ENCODE measurements around the gene FBN1.

Gene FBN1

GRCh38 chr15:48643776-48644466 is 1.6 kb downstream of the FBN1 start:
- no peak for ATAC-seq
- TF ChIP-seq PPARA (CRISPR knock-in tag; IDR thresholded peaks at IDR 0.05; ENCODE audit: borderline replicate concordance): no peak
- no peak for TF ChIP-seq BACH2 (CRISPR knock-in tag; IDR thresholded peaks at IDR 0.05; ENCODE audit: borderline replicate concordance)
- TF ChIP-seq ARNTL (CRISPR knock-in tag; IDR thresholded peaks at IDR 0.05; ENCODE audit: borderline replicate concordance, low read depth): no peak

- TF ChIP-seq ZFP30 (CRISPR knock-in tag; IDR thresholded peaks at IDR 0.05) (no peak), PPARA (CRISPR knock-in tag; IDR thresholded peaks at IDR 0.05; ENCODE audit: borderline replicate concordance) (no peak), POU6F1 (CRISPR knock-in tag; IDR thresholded peaks at IDR 0.05; ENCODE audit: borderline replicate concordance, low read depth) (no peak), CSDC2 (CRISPR knock-in tag; IDR thresholded peaks at IDR 0.05) (no peak), CSRNP3 (CRISPR knock-in tag; IDR thresholded peaks at IDR 0.05) (no peak), ISL1 (CRISPR knock-in tag; IDR thresholded peaks at IDR 0.05) (no peak), RARB (CRISPR knock-in tag; IDR thresholded peaks at IDR 0.05) (no peak), ARNTL (CRISPR knock-in tag; IDR thresholded peaks at IDR 0.05; ENCODE audit: borderline replicate concordance, low read depth) (no peak), OSR1 (CRISPR knock-in tag; IDR thresholded peaks at IDR 0.05) (no peak), ZFP3 (CRISPR knock-in tag; IDR thresholded peaks at IDR 0.05) (no peak), ZNF565 (CRISPR knock-in tag; conservative IDR thresholded peaks at IDR 0.05; ENCODE audit: low read depth) (no peak), BACH2 (CRISPR knock-in tag; IDR thresholded peaks at IDR 0.05; ENCODE audit: borderline replicate concordance) (no peak)
- TF ChIP-seq, protein P1, sequence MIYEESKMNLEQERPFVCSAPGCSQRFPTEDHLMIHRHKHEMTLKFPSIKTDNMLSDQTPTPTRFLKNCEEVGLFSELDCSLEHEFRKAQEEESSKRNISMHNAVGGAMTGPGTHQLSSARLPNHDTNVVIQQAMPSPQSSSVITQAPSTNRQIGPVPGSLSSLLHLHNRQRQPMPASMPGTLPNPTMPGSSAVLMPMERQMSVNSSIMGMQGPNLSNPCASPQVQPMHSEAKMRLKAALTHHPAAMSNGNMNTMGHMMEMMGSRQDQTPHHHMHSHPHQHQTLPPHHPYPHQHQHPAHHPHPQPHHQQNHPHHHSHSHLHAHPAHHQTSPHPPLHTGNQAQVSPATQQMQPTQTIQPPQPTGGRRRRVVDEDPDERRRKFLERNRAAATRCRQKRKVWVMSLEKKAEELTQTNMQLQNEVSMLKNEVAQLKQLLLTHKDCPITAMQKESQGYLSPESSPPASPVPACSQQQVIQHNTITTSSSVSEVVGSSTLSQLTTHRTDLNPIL (CRISPR knock-in tag; IDR thresholded peaks at IDR 0.05; ENCODE audit: low read depth): no peak
- ATAC-seq: no peak
These were observed 2.3 kb downstream of the FBN1 start for GRCh38 chr15:48643206-48643605.

DNA sequence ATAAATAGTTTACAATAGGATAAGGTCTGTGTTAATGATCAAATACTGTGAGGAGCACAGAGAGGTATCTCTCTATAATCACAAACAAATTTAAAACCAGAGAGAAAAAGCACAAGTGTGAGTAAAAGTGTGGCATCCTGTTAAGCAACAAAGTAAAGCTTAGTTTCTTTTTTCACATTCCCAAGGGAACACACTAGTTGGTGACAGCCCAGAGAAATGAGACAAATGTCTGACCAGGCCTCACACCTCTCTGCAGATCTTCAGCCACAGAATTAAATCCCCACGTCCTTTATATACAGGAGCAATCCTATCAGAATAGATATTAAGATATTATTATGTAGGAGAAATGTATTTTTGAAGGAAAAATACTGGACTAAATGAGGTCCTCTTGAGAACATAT is 2.7 kb downstream of the FBN1 start:
- ATAC-seq: no peak
- no peak for TF ChIP-seq ZFP30 (CRISPR knock-in tag; IDR thresholded peaks at IDR 0.05)
- TF ChIP-seq ARNTL (CRISPR knock-in tag; IDR thresholded peaks at IDR 0.05; ENCODE audit: borderline replicate concordance, low read depth): no peak
- TF ChIP-seq ESRRG (CRISPR knock-in tag; IDR thresholded peaks at IDR 0.05): no peak
- TF ChIP-seq OSR1 (CRISPR knock-in tag; IDR thresholded peaks at IDR 0.05): no peak
- TF ChIP-seq POU6F1 (CRISPR knock-in tag; IDR thresholded peaks at IDR 0.05; ENCODE audit: borderline replicate concordance, low read depth): no peak
- TF ChIP-seq ZFP3 (CRISPR knock-in tag; IDR thresholded peaks at IDR 0.05): no peak
- no peak for TF ChIP-seq ZNF8 (CRISPR knock-in tag; IDR thresholded peaks at IDR 0.05)
- no peak for TF ChIP-seq CSDC2 (CRISPR knock-in tag; IDR thresholded peaks at IDR 0.05)
- no peak for TF ChIP-seq GLIS3 (CRISPR knock-in tag; IDR thresholded peaks at IDR 0.05)
- TF ChIP-seq TCF4 (CRISPR knock-in tag; IDR thresholded peaks at IDR 0.05; ENCODE audit: borderline replicate concordance): no peak
- TF ChIP-seq SNAI2 (CRISPR knock-in tag; IDR thresholded peaks at IDR 0.05): no peak
- TF ChIP-seq PPARA (CRISPR knock-in tag; IDR thresholded peaks at IDR 0.05; ENCODE audit: borderline replicate concordance): no peak
- TF ChIP-seq TSHZ2 (CRISPR knock-in tag; IDR thresholded peaks at IDR 0.05): no peak
- no peak for TF ChIP-seq BACH2 (CRISPR knock-in tag; IDR thresholded peaks at IDR 0.05; ENCODE audit: borderline replicate concordance)
- TF ChIP-seq PATZ1 (CRISPR knock-in tag; IDR thresholded peaks at IDR 0.05; ENCODE audit: borderline replicate concordance): no peak
- no peak for TF ChIP-seq TOX (CRISPR knock-in tag; IDR thresholded peaks at IDR 0.05; ENCODE audit: borderline replicate concordance)
